Karpas-422 (cell line): ENCODE results near the gene HPSE2. TPM values are rescaled to one million over a fixed set of nuclear protein-coding genes. Genes with fewer than 3 reads are reported as not detected.

Source experiments
- DNase-seq: peaks from one replicate; pipeline ENCODE4 v3.0.0-alpha.2; 2015
- H2AFZ ChIP-seq: fragments of 200-600 bp; sonication (generic); 2 replicates; pipeline ENCODE4 v1.6.1; 2014; ENCODE audit warnings: antibody characterized with exemption, low read length, mixed read lengths
- H3K27ac ChIP-seq: fragments of 200-600 bp; sonication (generic); 2 replicates; pipeline ENCODE4 v1.5.1; 2014; ENCODE audit warnings: mild to moderate bottlenecking, low read length, moderate library complexity
- H3K27me3 ChIP-seq: fragments of 200-600 bp; sonication (generic); 2 replicates; pipeline ENCODE4 v1.6.1; 2014; ENCODE audit warnings: low read length, mixed read lengths
- H3K36me3 ChIP-seq: fragments of 200-600 bp; sonication (generic); 2 replicates; pipeline ENCODE4 v1.6.1; 2014; ENCODE audit warnings: low read length, mixed read lengths; ENCODE audit not compliant: insufficient read depth
- H3K4me1 ChIP-seq: fragments of 200-600 bp; sonication (generic); 2 replicates; pipeline ENCODE4 v1.6.1; 2014; ENCODE audit warnings: mild to moderate bottlenecking, low read length, mixed read lengths
- H3K4me2 ChIP-seq: fragments of 200-600 bp; sonication (generic); 2 replicates; pipeline ENCODE4 v1.6.1; 2014; ENCODE audit warnings: low read length, low read depth, mild to moderate bottlenecking; ENCODE audit not compliant: poor library complexity, severe bottlenecking
- H3K4me3 ChIP-seq: fragments of 200-600 bp; sonication (generic); 2 replicates; pipeline ENCODE4 v1.5.1; 2014; ENCODE audit warnings: mild to moderate bottlenecking, antibody characterized with exemption, low read length, mixed read lengths
- H3K79me2 ChIP-seq: fragments of 200-600 bp; sonication (generic); 2 replicates; pipeline ENCODE4 v1.6.1; 2014; ENCODE audit warnings: mild to moderate bottlenecking, low read length, mixed read lengths
- H3K9ac ChIP-seq: fragments of 200-600 bp; sonication (generic); 2 replicates; pipeline ENCODE4 v1.6.0; 2014; ENCODE audit warnings: low read length
- H3K9me2 ChIP-seq: fragments of 200-600 bp; sonication (generic), shearing (Covaris generic); replicated peaks from 2 replicates; pipeline ENCODE4 v1.6.0; 2014; ENCODE audit warnings: mild to moderate bottlenecking, low read length, moderate library complexity; ENCODE audit not compliant: insufficient read depth
- H3K9me3 ChIP-seq: fragments of 300-700, 200-600 bp; sonication (generic); 2 replicates; pipeline ENCODE4 v1.6.1; 2014; ENCODE audit warnings: low read length, mixed read lengths
- H4K20me1 ChIP-seq: fragments of 200-600 bp; sonication (generic); 2 replicates; pipeline ENCODE4 v1.6.1; 2014; ENCODE audit warnings: mild to moderate bottlenecking, antibody characterized with exemption, low read length, low read depth; ENCODE audit not compliant: insufficient read depth
- total RNA-seq: library from RNA; depleted of rRNA; stranded (reverse); fragments of >200 nt; shearing (Covaris generic); gene quantifications from 2 replicates; pipeline ENCODE4 v1.2.3, GENCODE V29; 2014; ENCODE audit warnings: low replicate concordance

The HPSE2 gene
- total RNA-seq, 1 experiment from 2014 or later = not detected

GRCh38 chr10:98920807-98921206 is 314.8 kb downstream of the HPSE2 start:
- Histone ChIP-seq H3K27me3 (no peaks in the 10 kb centered on the region), H3K9me2 (no peaks in the 10 kb centered on the region), H3K4me2 (no peak overlapping the region), H3K36me3 (no peaks in the 10 kb centered on the region), H3K4me1 (no peaks in the 10 kb centered on the region), H3K27ac (no peak overlapping the region), H4K20me1 (no peaks in the 10 kb centered on the region), H3K9ac (no peak overlapping the region), H3K79me2 (no peaks in the 10 kb centered on the region), H3K9me3 (no peaks in the 10 kb centered on the region), H2AFZ (no peak overlapping the region), H3K4me3 (no peak overlapping the region)
- DNase-seq = no peak

DNA sequence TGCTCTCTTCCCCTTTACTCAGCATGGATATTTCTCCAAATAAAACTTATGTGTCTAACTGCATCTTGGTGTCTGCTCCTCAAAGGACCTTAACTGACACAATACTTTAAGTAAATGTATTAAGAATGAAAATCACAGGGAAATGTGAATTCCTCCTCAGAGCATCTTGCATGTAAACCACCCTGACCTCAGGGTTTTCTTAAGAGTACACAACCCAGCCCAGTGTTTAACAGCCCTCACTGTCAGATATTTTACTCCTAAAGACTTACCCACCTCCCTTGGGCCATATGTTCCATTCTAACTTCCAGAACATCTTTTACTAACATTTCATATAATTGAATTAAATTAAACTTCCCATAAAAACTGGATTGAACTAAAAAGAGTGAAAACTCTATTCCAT is 315.3 kb downstream of the HPSE2 start:
- no peak for DNase-seq
- no peak overlapping the region for H3K9ac ChIP-seq
- H3K27ac ChIP-seq = no peak overlapping the region
- H3K36me3 ChIP-seq = no peaks in the 10 kb centered on the region
- H3K9me2 ChIP-seq = no peaks in the 10 kb centered on the region
- no peaks in the 10 kb centered on the region for H4K20me1 ChIP-seq
- no peaks in the 10 kb centered on the region for H3K9me3 ChIP-seq
- H2AFZ ChIP-seq = no peak overlapping the region
- H3K79me2 ChIP-seq = no peaks in the 10 kb centered on the region
- H3K4me2 ChIP-seq = no peak overlapping the region
- no peaks in the 10 kb centered on the region for H3K4me1 ChIP-seq
- H3K4me3 ChIP-seq = no peak overlapping the region
- no peaks in the 10 kb centered on the region for H3K27me3 ChIP-seq

DNA sequence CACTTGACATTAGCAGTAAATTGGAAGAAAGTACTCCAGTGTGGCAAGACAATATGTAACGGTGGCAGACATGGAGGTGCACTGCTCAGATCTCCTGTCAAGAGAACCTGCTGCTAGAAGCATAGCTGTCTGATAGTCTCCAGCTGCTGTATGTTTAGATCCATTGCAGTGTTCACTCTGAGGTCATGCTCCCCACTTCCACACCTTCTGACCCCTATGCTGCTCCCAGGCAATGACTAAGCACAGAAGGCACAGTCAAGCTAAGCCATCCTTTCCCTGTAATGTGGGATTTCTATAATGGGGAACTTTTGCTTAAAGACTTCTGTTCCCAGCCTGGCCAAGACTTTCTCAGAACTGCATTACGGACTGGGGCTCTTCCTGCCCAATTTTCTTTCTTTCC is 315.8 kb downstream of the HPSE2 start:
- H3K9ac ChIP-seq = no peak overlapping the region
- H3K9me2 ChIP-seq = no peaks in the 10 kb centered on the region
- H2AFZ ChIP-seq = no peak overlapping the region

GRCh38 chr10:98917828-98918227 is 317.8 kb downstream of the HPSE2 start:
- no peaks in the 10 kb centered on the region for H3K9me2 ChIP-seq
- H3K9ac ChIP-seq = no peak overlapping the region
- H3K27ac ChIP-seq = no peak overlapping the region
- H3K9me3 ChIP-seq = no peaks in the 10 kb centered on the region
- H3K79me2 ChIP-seq = no peaks in the 10 kb centered on the region
- H3K4me3 ChIP-seq = no peak overlapping the region
- no peak overlapping the region for H3K4me2 ChIP-seq
- H3K36me3 ChIP-seq = no peaks in the 10 kb centered on the region
- no peaks in the 10 kb centered on the region for H4K20me1 ChIP-seq
- no peaks in the 10 kb centered on the region for H3K27me3 ChIP-seq
- no peak for DNase-seq
- H3K4me1 ChIP-seq = no peaks in the 10 kb centered on the region
- H2AFZ ChIP-seq = no peak overlapping the region

More for the DNA sequence above, 315.8 kb downstream of the HPSE2 start:
- H3K36me3 ChIP-seq = no peaks in the 10 kb centered on the region
- DNase-seq = no peak
- no peaks in the 10 kb centered on the region for H3K4me1 ChIP-seq
- no peak overlapping the region for H3K4me3 ChIP-seq
- H4K20me1 ChIP-seq = no peaks in the 10 kb centered on the region
- H3K9me3 ChIP-seq = no peaks in the 10 kb centered on the region
- H3K27ac ChIP-seq = no peak overlapping the region
- H3K4me2 ChIP-seq = no peak overlapping the region
- no peaks in the 10 kb centered on the region for H3K79me2 ChIP-seq
- H3K27me3 ChIP-seq = no peaks in the 10 kb centered on the region

GRCh38 chr10:98916526-98917125 is 319.0 kb downstream of the HPSE2 start:
- Histone ChIP-seq H3K36me3 (no peaks in the 10 kb centered on the region), H3K79me2 (no peaks in the 10 kb centered on the region), H3K27me3 (no peaks in the 10 kb centered on the region), H3K9me2 (no peaks in the 10 kb centered on the region), H2AFZ (no peak overlapping the region), H3K4me1 (no peaks in the 10 kb centered on the region), H3K9ac (no peak overlapping the region), H4K20me1 (no peaks in the 10 kb centered on the region), H3K4me2 (no peak overlapping the region), H3K27ac (no peak overlapping the region), H3K9me3 (no peaks in the 10 kb centered on the region), H3K4me3 (no peak overlapping the region)
- DNase-seq = no peak

GRCh38 chr10:98915911-98916310 is 319.7 kb downstream of the HPSE2 start:
- no peaks in the 10 kb centered on the region for H4K20me1 ChIP-seq
- no peak overlapping the region for H3K4me3 ChIP-seq
- H3K4me1 ChIP-seq = no peaks in the 10 kb centered on the region
- no peak for DNase-seq
- H3K9ac ChIP-seq = no peak overlapping the region
- no peak overlapping the region for H2AFZ ChIP-seq
- H3K27me3 ChIP-seq = no peaks in the 10 kb centered on the region
- H3K79me2 ChIP-seq = no peaks in the 10 kb centered on the region
- H3K9me3 ChIP-seq = no peaks in the 10 kb centered on the region
- H3K36me3 ChIP-seq = no peaks in the 10 kb centered on the region
- no peak overlapping the region for H3K4me2 ChIP-seq
- H3K27ac ChIP-seq = no peak overlapping the region
- H3K9me2 ChIP-seq = no peaks in the 10 kb centered on the region

DNA sequence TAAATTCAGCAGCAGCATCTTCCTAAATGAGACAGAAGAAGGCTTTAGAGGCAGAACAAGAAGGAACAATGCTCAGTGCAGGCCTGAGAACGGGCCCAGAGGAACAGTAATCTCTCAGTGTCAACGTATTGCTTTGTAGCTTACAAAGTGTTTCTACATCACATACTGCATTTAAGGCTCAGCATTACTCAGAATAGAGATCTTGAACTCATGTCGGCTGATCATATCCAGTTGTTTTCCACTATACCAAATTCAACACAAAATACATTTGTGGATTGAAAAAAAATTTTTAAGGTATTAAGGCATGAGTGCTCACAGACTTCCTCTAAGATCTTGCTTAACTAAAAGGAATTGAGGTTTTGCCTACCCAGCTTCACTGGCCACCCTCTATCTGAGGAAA is 325.1 kb downstream of the HPSE2 start:
- Histone ChIP-seq H3K79me2 (no peaks in the 10 kb centered on the region), H3K27ac (no peak overlapping the region), H3K9me2 (no peaks in the 10 kb centered on the region), H3K27me3 (no peaks in the 10 kb centered on the region), H3K4me1 (no peaks in the 10 kb centered on the region), H3K9me3 (no peaks in the 10 kb centered on the region), H3K4me3 (no peak overlapping the region), H4K20me1 (no peaks in the 10 kb centered on the region), H3K9ac (no peak overlapping the region), H3K4me2 (no peak overlapping the region), H3K36me3 (no peaks in the 10 kb centered on the region), H2AFZ (no peak overlapping the region)
- no peak for DNase-seq

DNA sequence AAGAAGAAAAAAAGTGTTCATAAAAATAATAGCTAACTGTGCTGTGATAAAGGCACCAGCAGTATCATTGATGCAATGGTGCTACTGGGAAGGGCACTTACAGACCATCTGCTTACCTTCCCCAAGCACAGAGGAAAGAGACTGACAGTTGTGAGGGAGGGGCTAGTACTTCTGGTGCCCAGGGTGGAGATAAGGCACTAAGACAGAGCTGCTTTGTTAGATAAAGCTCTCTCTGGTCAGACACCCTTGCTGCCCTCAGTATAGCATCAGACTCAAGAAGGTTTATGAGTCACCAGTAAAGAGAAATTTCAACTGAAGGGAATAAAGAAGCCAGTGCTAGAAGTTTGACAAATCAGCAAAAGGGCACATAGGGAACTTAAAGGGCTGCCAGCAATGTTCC is 325.6 kb downstream of the HPSE2 start:
- no peaks in the 10 kb centered on the region for H3K9me2 ChIP-seq
- no peak overlapping the region for H2AFZ ChIP-seq
- H3K4me2 ChIP-seq = no peak overlapping the region
- H3K4me1 ChIP-seq = no peaks in the 10 kb centered on the region
- H3K27me3 ChIP-seq = no peaks in the 10 kb centered on the region
- H4K20me1 ChIP-seq = no peaks in the 10 kb centered on the region
- H3K4me3 ChIP-seq = no peak overlapping the region
- no peaks in the 10 kb centered on the region for H3K79me2 ChIP-seq
- DNase-seq = no peak
- no peaks in the 10 kb centered on the region for H3K36me3 ChIP-seq
- no peaks in the 10 kb centered on the region for H3K9me3 ChIP-seq
- H3K9ac ChIP-seq = no peak overlapping the region
- H3K27ac ChIP-seq = no peak overlapping the region

GRCh38 chr10:98908868-98909267 is 326.8 kb downstream of the HPSE2 start:
- Histone ChIP-seq H3K27ac (no peak overlapping the region), H2AFZ (no peak overlapping the region)

More at GRCh38 chr10:98908868-98909267, 326.8 kb downstream of the HPSE2 start:
- no peak overlapping the region for H3K4me3 ChIP-seq
- H3K9ac ChIP-seq = no peak overlapping the region
- DNase-seq = no peak
- no peak overlapping the region for H3K4me2 ChIP-seq
- no peaks in the 10 kb centered on the region for H3K9me3 ChIP-seq
- no peaks in the 10 kb centered on the region for H3K9me2 ChIP-seq
- H3K36me3 ChIP-seq = no peaks in the 10 kb centered on the region
- H3K79me2 ChIP-seq = no peaks in the 10 kb centered on the region
- H3K27me3 ChIP-seq = no peaks in the 10 kb centered on the region
- H3K4me1 ChIP-seq = no peaks in the 10 kb centered on the region
- H4K20me1 ChIP-seq = no peaks in the 10 kb centered on the region
